GM18867 (cell line): ENCODE results near the gene ARMC9.
A peak's percentile ranks its signal among the peaks of the same experiment; 100 is the strongest.
"Not testable (repeated sequence)": the region's sequence is repeated elsewhere in the genome, so short reads cannot be mapped to it uniquely, and the experiment has no call there.

Experiments used
- ATAC-seq: cut with Tn5 transposase; IDR thresholded peaks from one replicate; pipeline ENCODE4 v1.9.1; 2021; ENCODE audit warnings: mild to moderate bottlenecking, moderate library complexity; ENCODE audit not compliant: unreplicated experiment

The ARMC9 gene

GRCh38 chr2:231181860-231182512 lies 16.4 kb upstream of the ARMC9 start:
- peak; percentile 48 for ATAC-seq

- ATAC-seq = no peak
These were observed 15.9 kb upstream of the ARMC9 start for GRCh38 chr2:231182513-231182899.

GRCh38 chr2:231183851-231184250 lies 14.6 kb upstream of the ARMC9 start:
- ATAC-seq = no peak

GRCh38 chr2:231184319-231184718 lies 14.1 kb upstream of the ARMC9 start:
- no peak for ATAC-seq

- no peak for ATAC-seq
These were observed 13.2 kb upstream of the ARMC9 start for GRCh38 chr2:231185050-231185725.

- no peak for ATAC-seq
These were observed 12.5 kb upstream of the ARMC9 start for GRCh38 chr2:231185886-231186285.

GRCh38 chr2:231186325-231186724 lies 12.1 kb upstream of the ARMC9 start:
- ATAC-seq = no peak

GRCh38 chr2:231187736-231188505 lies 10.5 kb upstream of the ARMC9 start:
- ATAC-seq = no peak

GRCh38 chr2:231188506-231189170 lies 9.8 kb upstream of the ARMC9 start:
- ATAC-seq = no peak

GRCh38 chr2:231189171-231189530 lies 9.3 kb upstream of the ARMC9 start:
- no peak for ATAC-seq

GRCh38 chr2:231189571-231190495 lies 8.6 kb upstream of the ARMC9 start:
- ATAC-seq = no peak

GRCh38 chr2:231190531-231191197 lies 7.8 kb upstream of the ARMC9 start:
- ATAC-seq = no peak

GRCh38 chr2:231191896-231192872 lies 6.2 kb upstream of the ARMC9 start:
- ATAC-seq = no peak

- no peak for ATAC-seq
These were observed 5.2 kb upstream of the ARMC9 start for GRCh38 chr2:231193216-231193615.

GRCh38 chr2:231196592-231196991 lies 1.8 kb upstream of the ARMC9 start:
- no peak for ATAC-seq

GRCh38 chr2:231197196-231197595 lies 1.2 kb upstream of the ARMC9 start:
- not testable (repeated sequence) for ATAC-seq

- no peak for ATAC-seq
These were observed 633 bp upstream of the ARMC9 start for GRCh38 chr2:231197706-231198290.

- no peak for ATAC-seq
These were observed 788 bp downstream of the ARMC9 start for GRCh38 chr2:231199219-231199618.
